ENCODE results near the gene ATP1A4.

ATP1A4 gene

DNA sequence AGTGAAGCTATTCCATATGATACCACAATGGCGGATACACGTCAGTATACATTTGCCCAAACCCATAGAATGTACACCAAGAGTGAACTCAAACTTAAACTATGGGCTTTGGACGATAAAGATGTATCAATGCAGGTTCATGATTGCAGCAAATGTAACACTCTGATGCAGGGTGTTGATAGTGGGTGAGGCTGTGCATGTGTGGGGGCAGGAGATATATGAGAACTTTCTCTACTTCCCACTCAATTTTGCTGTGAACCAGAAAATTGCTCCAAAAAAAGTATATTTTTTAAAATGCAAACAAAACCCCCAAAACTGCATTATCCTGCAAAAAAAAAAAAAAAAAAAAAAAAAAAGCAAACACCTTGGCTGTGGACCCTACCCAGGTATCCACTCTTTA is 32.5 kb upstream of the ATP1A4 start:
- no peak overlapping the region for H3K27ac ChIP-seq (ENCODE audit: low read depth, low read length)
- TF ChIP-seq EZH2phosphoT487 (IDR thresholded peaks at IDR 0.05; ENCODE audit: borderline replicate concordance, low read length): no peak
- TF ChIP-seq, protein P1, sequence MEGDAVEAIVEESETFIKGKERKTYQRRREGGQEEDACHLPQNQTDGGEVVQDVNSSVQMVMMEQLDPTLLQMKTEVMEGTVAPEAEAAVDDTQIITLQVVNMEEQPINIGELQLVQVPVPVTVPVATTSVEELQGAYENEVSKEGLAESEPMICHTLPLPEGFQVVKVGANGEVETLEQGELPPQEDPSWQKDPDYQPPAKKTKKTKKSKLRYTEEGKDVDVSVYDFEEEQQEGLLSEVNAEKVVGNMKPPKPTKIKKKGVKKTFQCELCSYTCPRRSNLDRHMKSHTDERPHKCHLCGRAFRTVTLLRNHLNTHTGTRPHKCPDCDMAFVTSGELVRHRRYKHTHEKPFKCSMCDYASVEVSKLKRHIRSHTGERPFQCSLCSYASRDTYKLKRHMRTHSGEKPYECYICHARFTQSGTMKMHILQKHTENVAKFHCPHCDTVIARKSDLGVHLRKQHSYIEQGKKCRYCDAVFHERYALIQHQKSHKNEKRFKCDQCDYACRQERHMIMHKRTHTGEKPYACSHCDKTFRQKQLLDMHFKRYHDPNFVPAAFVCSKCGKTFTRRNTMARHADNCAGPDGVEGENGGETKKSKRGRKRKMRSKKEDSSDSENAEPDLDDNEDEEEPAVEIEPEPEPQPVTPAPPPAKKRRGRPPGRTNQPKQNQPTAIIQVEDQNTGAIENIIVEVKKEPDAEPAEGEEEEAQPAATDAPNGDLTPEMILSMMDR (IDR thresholded peaks at IDR 0.05; ENCODE audit: low read depth, low read length, poor library complexity, severe bottlenecking): no peak
- H3K4me1 ChIP-seq (ENCODE audit: control insufficient read depth, low read length): no peaks in the 10 kb centered on the region
- no peaks in the 10 kb centered on the region for H3K9me3 ChIP-seq (ENCODE audit: control insufficient read depth, insufficient read depth, low read length)
- no peaks in the 10 kb centered on the region for H4K20me1 ChIP-seq (ENCODE audit: control insufficient read depth, insufficient read depth, low read depth, low read length)
- no peaks in the 10 kb centered on the region for H3K36me3 ChIP-seq (ENCODE audit: control insufficient read depth, low read length)
- no peaks in the 10 kb centered on the region for H3K79me2 ChIP-seq (ENCODE audit: control insufficient read depth, low read length)
- no peak overlapping the region for H3K4me3 ChIP-seq (ENCODE audit: low read length)
- peaks cover 18% of the 10 kb centered on the region for H3K27me3 ChIP-seq (ENCODE audit: control insufficient read depth, low read length)
- H3K4me2 ChIP-seq (ENCODE audit: low read length): no peak overlapping the region
- H3F3A ChIP-seq (ENCODE audit: control insufficient read depth, insufficient read depth): no peaks in the 10 kb centered on the region
- no peaks in the 10 kb centered on the region for H3K9me2 ChIP-seq (replicated peaks; ENCODE audit: control insufficient read depth, low read length)

DNA sequence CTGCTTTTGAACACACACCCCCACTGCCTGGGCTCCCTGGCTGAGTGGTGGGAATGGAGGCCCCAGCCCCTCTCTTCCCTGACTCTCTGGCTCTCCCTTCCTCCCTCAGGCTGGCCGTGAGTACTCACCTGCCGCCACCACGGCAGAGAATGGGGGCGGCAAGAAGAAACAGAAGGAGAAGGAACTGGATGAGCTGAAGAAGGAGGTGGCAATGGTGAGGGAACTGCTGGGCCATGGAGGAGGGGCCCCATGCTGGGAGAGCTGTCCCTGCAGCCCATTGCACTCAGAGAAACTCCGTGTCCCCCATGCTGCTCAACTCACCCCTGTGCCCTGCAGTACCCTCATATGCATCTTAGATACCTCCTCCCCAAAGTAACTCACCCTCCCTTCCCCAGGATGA is 30.6 kb upstream of the ATP1A4 start:
- H4K20me1 ChIP-seq (ENCODE audit: control insufficient read depth, insufficient read depth, low read depth, low read length): no peaks in the 10 kb centered on the region
- H3F3A ChIP-seq (ENCODE audit: control insufficient read depth, insufficient read depth): no peaks in the 10 kb centered on the region
- no peak for TF ChIP-seq EZH2phosphoT487 (IDR thresholded peaks at IDR 0.05; ENCODE audit: borderline replicate concordance, low read length)
- TF ChIP-seq, protein P1 (IDR thresholded peaks at IDR 0.05; ENCODE audit: low read depth, low read length, poor library complexity, severe bottlenecking): no peak
- no peaks in the 10 kb centered on the region for H3K9me3 ChIP-seq (ENCODE audit: control insufficient read depth, insufficient read depth, low read length)
- H3K9me2 ChIP-seq (replicated peaks; ENCODE audit: control insufficient read depth, low read length): no peaks in the 10 kb centered on the region
- peaks cover 12% of the 10 kb centered on the region for H3K27me3 ChIP-seq (ENCODE audit: control insufficient read depth, low read length)
- H3K4me3 ChIP-seq (ENCODE audit: low read length): no peak overlapping the region
- H3K4me2 ChIP-seq (ENCODE audit: low read length): no peak overlapping the region
- H3K4me1 ChIP-seq (ENCODE audit: control insufficient read depth, low read length): no peaks in the 10 kb centered on the region
- H3K36me3 ChIP-seq (ENCODE audit: control insufficient read depth, low read length): no peaks in the 10 kb centered on the region
- H3K27ac ChIP-seq (ENCODE audit: low read depth, low read length): no peak overlapping the region
- H3K79me2 ChIP-seq (ENCODE audit: control insufficient read depth, low read length): no peaks in the 10 kb centered on the region

DNA sequence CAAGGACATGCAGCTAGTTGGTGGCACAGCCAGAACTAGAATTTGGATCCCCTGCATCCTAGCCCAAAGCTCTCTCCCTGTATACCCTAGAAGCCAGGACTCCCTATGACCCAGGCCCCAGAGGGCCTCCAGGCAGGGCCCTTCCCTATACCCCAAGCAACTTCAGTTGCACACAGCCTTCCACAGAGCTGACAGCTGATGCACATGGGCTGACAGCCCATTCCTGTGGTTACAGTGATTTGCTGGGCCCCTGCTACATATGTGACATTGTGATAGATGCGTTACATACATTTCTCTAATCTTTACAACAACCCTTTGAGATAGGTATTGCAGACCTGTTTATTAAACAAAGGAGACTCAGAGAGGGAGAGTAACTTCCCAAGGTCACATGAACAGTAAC is 30.0 kb upstream of the ATP1A4 start:
- H3K9me2 ChIP-seq (replicated peaks; ENCODE audit: control insufficient read depth, low read length): no peaks in the 10 kb centered on the region
- H3K36me3 ChIP-seq (ENCODE audit: control insufficient read depth, low read length): no peaks in the 10 kb centered on the region
- H4K20me1 ChIP-seq (ENCODE audit: control insufficient read depth, insufficient read depth, low read depth, low read length): no peaks in the 10 kb centered on the region
- no peak overlapping the region for H3K4me3 ChIP-seq (ENCODE audit: low read length)
- H3K79me2 ChIP-seq (ENCODE audit: control insufficient read depth, low read length): no peaks in the 10 kb centered on the region
- peaks cover 12% of the 10 kb centered on the region for H3K27me3 ChIP-seq (ENCODE audit: control insufficient read depth, low read length)
- H3K4me1 ChIP-seq (ENCODE audit: control insufficient read depth, low read length): no peaks in the 10 kb centered on the region
- H3K9me3 ChIP-seq (ENCODE audit: control insufficient read depth, insufficient read depth, low read length): no peaks in the 10 kb centered on the region
- no peaks in the 10 kb centered on the region for H3F3A ChIP-seq (ENCODE audit: control insufficient read depth, insufficient read depth)
- H3K27ac ChIP-seq (ENCODE audit: low read depth, low read length): no peak overlapping the region
- H3K4me2 ChIP-seq (ENCODE audit: low read length): no peak overlapping the region
- TF ChIP-seq EZH2phosphoT487 (IDR thresholded peaks at IDR 0.05; ENCODE audit: borderline replicate concordance, low read length): no peak
- TF ChIP-seq, protein P1 (IDR thresholded peaks at IDR 0.05; ENCODE audit: low read depth, low read length, poor library complexity, severe bottlenecking): no peak

Data from DOHH2 (cell line).